Stimulated activated CD8-positive, alpha-beta memory T cell treated with anti-CD3 and anti-CD28 coated beads, Interleukin-7, amount 100 ng/mL, for 24 hours (primary cell): ENCODE results near the gene ASMTL.
"Not testable (repeated sequence)": the region's sequence is repeated elsewhere in the genome, so short reads cannot be mapped to it uniquely, and the experiment has no call there.

Experiments used
- DNase-seq: peaks from one replicate; pipeline ENCODE4 v3.0.0-alpha.2; 2020; ENCODE audit warnings: low read depth

Gene ASMTL, protein sequence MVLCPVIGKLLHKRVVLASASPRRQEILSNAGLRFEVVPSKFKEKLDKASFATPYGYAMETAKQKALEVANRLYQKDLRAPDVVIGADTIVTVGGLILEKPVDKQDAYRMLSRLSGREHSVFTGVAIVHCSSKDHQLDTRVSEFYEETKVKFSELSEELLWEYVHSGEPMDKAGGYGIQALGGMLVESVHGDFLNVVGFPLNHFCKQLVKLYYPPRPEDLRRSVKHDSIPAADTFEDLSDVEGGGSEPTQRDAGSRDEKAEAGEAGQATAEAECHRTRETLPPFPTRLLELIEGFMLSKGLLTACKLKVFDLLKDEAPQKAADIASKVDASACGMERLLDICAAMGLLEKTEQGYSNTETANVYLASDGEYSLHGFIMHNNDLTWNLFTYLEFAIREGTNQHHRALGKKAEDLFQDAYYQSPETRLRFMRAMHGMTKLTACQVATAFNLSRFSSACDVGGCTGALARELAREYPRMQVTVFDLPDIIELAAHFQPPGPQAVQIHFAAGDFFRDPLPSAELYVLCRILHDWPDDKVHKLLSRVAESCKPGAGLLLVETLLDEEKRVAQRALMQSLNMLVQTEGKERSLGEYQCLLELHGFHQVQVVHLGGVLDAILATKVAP

DNA sequence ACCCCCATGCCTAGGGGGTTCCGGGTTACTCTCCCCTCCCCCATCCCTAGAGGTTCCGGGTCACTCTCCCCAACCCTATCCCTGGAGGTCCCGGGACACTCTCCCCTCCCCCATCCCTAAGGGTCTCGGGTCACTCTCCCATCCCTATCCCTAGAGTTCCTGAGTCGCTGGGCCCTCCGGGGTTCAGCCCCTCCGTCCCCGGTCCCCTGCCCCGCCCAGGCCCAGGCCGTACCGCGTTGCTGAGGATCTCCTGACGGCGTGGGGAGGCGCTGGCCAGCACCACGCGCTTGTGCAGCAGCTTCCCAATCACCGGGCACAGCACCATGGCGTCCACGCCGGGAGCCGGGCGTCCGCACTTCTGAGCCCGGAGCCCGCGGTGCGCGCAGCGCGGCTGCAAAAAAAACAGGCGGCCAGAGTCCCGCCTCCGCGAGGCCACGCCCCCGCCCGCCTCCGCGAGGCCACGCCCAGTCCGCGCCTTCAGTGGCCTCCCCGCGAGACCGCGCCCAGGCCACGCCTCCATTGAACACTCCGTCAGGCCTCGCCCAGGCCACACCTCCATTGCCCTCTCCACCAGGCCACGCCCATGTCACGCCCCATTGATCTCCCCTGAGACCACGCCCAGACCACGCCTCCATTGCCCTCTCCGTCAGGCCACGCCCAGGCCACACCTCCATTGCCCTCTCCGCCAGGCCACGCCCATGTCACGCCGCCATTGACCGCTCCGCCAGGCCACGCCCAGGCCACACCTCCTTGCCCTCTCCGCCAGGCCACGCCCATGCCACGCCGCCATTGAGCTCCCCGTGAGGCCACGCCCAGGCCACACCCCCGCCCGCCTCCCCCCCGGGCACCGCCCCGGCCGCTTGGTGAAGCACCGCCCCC, at the start of gene ASMTL:
TSS of gene ASMTL (minus strand) at position 394 of the 879 bp plus-strand sequence. CDS start at position 325, 69 bp downstream.
- peak; percentile 100 for DNase-seq

DNA sequence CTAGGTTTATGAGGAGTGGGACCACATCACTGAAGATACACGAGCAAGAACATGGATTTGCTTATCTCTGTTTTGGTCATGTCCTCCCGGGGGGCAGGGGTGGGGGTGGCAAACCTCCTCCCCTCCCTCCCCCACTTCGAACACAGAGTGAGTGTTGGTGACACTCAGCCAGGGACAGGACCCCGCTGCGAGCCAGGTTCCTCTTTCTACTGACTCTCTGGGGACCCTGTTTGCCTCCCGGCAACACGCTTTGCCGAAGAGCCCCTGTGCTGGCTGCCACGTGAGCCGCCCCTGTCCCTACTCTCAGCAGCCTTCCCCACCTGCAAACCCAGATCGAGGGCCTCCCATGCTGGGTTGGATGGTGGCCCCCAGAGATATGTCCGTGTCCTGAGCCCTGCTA, 49.5 kb upstream of the ASMTL start:
- no peak for DNase-seq

DNA sequence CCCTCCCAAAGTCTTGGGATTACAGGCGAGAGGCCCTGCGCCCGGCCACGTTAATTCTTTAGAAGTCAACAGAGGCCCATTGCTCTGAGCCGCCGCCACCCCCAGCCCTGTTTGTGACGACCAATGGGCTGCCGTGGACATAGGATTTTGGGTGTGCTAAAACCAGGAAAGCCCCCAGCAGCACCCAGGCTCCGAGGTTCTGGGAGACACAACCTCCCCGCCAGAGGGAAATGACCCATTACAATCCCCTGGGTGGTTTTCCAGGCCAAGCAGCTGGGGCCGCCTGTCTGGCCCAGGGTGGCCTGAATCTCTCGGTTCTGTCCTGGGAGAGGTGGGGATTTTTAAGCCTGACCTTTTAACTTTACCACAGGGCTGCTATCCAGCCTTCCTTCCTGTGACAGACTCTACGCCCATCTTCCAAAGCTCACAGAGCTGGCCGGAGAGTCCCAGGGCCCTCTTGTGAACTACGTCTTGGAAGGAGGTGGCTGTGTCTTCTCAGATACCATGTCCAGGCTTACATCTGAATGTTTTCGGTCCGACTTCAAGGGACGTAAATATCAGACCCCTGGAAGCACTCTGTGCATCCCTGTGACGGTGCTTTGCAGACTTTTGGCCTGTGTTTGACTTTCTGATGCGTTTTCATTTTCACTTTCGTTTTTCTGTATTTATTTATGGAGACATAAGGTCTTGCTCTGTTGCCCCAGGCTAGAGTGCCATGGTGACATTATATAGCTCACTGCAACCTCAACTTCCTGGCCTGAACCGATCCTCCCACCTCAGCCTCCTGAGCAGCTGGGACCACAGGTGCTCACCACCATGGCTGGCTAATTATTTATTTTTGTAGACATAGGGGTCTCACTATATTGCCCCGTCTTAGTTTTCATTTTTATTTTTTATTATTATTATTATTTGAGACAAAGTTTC, 48.3 kb upstream of the ASMTL start:
- DNase-seq = no peak

DNA sequence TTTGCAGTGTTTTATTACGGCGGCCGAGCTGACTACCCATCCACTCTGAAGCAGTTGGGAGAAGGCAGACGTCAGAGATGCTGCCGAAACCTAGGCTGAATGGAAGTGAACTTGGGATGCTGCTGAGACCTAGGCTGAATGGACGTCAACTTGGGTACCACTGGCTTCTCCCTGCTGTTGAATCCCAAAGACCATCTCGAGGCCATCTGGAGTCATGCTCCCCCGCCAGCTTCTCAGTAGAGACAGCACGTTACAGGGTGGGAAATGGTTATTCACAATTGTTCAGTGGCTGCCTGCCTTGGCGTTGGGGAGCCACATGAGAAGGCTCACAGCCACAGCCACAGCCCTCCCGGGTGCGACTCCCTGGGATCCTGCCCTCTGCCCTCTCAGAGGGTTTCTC, 43.4 kb upstream of the ASMTL start:
- no peak for DNase-seq

DNA sequence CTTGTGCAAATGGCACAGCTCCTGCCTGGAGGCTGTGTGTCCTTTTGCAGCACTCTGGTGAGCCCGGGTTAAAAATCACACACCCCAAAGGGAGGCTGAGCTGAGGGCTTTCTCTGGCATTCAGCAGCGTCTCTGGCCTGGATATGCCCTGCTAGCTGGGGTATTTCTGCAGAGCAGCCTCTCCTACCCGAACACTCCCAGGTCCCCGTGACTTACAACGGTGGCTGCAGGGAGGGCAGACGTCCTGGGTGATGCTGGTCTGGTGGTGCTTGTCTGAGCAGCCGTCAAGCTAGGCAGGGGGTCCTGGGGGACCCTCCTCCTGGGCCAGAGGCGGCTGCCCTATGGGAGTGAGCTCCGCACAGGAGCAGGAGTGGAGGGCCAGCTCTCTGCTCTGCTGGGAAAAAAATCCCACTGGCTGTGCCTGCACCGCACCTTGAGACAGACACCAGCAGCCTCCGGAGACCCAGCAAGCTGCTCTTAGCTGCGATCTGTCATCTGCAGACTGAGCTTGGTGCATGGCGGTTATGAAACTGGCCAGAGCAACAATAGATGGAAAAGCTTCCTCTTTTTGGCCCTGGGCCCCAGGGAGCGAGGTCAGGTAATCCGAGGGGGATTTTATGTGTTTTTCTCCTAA, 41.3 kb upstream of the ASMTL start:
- DNase-seq = no peak

DNA sequence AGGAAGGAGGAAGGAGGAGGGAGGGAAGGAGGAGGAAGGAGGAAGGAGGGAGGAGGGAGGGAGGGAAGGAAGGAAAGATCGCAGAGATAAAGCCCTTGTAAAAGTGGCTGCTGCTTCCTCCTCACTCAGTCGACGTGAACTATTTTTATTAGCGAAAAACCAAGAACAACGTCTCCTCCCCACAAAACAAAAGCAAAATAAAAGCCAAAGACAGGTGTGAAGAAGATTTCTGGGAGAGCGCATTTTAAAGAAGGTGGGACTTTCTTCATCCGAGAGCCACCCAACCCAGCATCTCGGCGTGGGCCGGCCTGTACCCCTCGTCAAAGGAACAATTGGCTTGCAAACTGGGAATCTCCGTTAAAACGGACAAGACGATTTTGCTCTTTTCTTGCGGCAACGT, 40.7 kb upstream of the ASMTL start:
- DNase-seq = no peak

DNA sequence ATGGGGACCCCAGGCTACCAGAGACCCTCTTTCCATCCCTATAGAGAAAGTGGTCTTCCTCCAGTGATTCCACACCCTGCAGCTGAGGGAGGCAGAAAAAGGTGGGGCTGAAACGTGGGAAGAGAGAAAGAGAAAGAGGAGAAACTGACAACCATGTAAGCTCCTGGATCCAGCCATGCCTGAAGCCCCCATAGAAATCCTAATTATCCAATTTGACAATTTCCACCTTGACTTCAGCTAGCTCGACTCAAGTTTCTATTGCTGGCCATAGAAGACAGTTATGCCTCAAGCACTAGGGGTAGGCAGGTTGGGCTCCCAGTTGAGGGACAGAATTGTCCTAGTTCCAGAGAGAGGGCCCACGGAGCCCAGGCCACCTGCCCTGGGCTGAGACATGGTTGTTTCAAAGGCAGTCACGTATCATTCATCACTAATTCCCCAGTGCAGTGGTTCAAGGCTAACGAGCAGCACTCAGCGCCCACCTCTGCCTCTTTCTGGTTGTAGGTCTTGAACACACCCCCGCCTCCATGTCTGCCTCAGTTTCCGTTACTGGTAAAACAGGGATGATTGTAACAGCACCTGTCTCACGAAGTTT, 39.8 kb upstream of the ASMTL start:
- no peak for DNase-seq

DNA sequence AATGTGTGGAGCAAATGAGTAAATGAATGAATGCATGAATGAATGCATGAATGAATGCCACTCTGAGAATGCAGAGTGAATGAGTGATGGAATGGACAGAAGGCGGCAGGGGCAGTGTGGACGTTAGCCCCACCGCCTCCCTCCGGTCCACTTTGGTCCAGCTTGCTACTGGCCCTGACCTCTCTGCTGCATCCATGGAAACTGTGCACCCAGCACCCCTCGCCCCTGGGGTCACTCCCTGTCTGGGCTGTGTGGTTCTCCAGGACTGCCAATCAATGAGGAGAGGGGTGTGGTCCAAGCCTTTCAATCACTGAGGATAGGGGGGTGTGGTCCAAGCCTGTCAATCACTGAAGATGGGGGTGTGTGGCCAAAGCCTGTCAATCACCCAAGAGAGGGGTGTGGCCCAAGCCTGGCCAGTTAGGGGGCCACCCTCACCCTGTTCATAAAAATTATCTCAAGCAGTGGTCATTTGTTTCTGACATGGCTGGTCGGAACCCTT, 39.2 kb upstream of the ASMTL start:
- DNase-seq = no peak

DNA sequence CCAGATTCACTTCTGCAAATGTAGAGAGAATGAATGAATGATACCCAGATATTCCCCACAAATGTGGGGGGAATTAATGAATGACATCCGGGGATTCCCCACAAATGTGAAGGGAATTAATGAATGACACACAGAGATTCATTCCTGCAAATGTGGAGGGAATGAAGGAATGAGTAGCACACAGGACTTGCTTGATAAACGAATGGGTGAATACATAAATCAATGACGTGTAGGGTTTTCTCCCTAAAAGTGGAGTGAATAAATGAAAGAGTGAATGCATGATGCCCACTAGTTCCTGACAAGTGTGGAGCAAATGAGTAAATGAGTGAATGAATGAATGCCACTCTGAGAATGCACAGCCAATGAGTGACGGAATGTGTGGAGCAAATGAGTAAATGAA, 38.5 kb upstream of the ASMTL start:
- DNase-seq = not testable (repeated sequence)

DNA sequence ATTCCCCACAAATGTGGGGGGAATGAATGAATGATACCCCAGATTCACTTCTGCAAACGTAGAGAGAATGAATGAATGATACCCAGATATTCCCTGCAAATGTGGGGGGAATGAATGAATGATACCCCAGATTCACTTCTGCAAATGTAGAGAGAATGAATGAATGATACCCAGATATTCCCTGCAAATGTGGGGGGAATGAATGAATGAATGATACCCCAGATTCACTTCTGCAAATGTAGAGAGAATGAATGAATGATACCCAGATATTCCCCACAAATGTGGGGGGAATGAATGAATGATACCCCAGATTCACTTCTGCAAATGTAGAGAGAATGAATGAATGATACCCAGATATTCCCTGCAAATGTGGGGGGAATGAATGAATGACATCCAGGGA, 38.0 kb upstream of the ASMTL start:
- not testable (repeated sequence) for DNase-seq

DNA sequence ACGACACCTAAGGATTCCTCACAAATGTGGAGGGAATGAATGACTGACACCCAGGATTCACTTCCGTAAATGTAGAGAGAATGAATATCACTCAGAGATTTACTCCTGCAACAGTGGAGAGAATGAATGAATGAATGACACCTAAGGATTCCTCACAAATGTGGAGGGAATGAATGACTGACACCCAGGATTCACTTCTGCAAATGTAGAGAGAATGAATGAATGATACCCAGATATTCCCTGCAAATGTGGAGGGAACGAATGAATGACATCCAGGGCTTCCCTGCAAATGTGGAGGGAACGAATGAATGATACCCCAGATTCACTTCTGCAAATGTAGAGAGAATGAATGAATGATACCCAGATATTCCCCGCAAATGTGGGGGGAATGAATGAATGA, 36.6 kb upstream of the ASMTL start:
- not testable (repeated sequence) for DNase-seq

DNA sequence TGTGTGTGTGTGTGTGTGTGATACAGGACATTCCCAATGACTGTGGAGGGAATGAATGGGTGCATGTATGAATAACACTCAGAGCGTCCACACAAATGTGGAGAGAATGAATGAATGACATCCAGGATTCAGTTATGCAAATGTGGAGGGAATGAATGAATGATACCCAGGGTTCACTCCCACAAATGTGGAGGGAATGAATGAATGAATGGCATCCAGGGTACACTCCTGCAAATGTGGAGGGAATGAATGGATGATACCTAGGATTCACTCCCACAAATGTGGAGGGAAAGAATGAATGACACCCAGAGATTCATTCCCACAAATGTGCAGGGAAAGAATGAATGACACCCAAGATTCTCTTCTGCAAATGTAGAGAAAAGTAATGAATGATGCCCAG, 36.0 kb upstream of the ASMTL start:
- DNase-seq = no peak

DNA sequence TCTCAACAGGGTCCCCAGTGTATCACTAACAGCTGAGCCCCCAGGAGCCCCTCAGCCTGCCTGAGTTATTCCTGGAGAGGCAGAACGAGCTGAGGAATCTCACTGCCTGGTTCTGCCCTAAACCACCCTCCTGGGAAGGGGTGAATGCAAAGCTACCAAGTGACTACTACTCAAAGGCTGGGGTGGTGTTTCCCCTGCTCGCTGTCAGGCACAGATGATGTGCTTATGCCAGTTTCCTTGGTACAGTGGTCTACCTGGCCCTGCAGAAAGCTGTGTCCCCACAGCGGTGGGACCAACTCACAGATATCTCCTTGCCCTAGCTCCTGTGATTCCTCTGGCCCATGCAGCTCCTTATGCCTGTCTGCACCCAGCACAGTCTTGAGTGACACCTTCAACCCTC, 35.4 kb upstream of the ASMTL start:
- DNase-seq = no peak

DNA sequence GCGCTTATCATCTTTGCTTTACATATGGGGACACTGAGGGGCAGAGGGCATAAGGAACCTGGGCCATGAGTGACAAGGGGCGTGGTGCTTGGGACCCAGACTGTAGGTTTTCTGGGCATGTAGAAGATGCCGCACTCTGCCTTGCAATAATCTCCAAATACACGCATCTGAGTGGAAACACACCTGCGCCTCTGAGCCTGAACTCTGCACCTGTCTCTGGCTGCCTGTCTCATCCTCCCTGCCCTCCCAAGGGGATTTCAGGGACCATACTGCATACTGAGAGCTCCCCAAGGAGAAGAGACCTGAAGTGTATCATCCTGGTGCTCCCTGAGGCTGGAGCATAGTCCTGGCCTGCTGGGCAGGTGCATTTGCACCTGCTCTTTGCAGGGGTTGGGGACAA, 34.7 kb upstream of the ASMTL start:
- DNase-seq = no peak

DNA sequence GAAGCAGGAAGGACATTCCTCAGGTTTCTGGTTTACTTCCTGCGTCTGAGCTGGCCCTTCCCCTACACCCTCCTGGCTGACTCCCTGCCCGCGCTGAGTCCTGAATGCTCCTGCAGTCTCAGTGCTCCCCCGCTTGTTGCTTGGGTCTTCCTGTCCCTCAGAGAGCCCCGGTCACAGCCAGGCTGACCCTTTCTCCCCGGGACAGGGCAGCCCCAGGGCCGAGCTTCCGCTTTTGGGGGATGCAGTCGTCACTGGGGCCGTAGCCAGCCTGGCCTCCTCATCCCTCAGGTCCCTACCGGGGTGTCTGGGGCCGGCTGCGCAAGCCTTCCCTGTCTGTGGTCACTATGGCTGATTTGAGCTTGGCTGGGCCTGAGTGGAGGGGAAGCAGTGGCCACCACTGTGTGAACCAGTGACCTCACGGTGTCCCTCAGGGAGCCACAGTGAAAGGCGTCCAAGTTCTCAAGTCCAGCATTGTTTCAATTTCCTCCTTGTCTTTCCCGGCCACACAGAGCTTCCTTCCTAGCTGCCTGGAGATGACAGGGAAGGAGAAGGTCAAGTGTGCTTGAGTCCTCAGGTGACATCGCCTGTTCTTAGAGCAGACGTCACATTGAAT, 34.1 kb upstream of the ASMTL start:
- DNase-seq = no peak

DNA sequence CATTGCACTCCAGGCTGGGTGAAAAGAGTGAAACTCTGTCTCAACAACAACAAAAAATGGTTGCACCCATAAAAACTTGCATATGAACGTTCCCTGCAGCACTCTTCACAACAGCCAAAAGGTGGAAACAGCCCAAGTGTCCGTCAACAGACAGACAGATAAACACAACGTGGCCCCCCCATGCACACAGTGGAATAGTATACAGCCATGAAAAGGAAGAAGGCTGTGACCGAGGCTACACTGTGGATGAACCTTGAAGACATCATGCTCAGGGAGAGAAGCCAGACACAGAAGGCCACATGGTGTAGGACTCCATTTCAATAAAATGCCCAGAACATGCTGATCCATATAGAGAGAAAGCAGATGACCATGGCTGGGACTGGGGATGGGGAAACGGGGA, 33.5 kb upstream of the ASMTL start:
- no peak for DNase-seq

DNA sequence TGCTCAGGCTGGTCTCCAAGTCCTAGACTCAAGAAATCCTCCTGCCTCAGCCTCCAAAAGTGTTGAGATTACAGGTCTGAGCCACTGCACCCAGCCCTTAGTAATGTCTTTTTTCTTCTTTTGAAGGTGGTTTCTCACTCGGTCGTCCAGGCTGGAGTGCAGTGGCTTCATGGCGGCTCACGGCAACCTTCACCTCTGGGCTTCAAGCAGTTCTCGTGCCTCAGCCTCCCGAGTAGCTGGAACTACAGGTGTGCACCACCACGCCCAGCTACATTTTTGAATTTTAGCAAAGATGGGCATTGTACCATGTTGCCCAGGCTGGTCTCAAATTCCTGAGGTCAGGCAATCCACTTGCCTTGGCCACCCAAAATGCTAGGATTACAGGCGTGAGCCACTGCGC, 32.3 kb upstream of the ASMTL start:
- no peak for DNase-seq

DNA sequence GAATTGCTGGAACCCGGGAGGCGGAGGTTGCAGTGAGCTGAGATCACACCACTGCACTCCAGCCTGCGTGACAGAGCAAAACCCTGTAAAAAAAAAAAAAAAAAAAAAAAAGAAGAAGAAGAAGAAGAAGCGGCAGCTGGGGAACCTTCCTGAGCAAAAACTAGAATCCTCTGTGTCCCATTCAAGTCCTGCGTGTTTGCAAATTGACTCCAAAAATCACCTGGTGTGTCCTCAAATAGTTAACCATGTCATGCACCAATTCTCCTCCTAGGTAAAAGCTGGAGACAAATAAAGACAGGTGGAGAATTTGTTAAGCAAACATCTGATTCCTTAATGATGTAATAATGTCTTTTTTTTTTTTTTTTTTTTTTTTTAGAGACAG, 31.9 kb upstream of the ASMTL start:
- DNase-seq = no peak

DNA sequence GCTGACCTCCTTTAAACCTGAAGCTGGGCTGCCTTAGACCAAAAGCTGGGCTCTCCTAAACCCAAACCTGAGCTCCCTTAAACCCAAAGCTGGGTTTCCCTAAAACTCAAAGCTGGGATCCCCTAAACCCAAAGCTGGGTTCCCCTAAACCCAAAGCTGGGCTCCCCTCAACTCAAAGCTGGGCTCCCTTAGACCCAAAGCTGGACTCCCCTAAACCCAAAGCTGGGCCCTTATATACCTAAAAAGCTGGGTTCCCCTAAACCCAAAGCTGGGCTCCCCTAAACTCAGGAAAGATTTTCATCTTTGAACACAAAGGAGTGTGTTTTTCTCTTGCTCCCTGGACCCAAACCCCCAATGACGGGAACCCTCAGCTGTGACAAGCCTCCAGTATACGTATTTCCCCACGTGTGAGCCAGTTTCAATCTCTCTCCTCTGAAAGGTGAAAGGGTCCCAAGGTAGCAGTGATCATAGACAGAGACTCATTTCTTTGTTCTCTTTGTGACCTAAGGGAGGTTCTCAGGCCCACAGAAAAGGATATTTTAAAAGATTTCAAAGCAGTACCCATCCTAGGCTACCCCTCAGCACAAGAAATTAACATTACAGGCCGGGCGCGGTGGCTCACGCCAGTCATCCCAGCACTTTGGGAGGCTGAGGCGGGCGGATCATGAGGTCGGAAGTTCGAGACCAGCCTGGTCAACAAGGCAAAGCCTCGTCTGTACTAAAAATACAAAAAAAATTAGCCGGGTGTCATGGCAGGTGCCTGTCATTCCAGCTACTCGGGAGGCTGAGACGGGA, 31.3 kb upstream of the ASMTL start:
- no peak for DNase-seq
